DOHH2 (cell line): ENCODE measurements around the gene MUC2.

Source experiments
- H3F3A ChIP-seq: fragments of 200-600 bp; sonication (generic), shearing (Covaris generic); 2 replicates; pipeline ENCODE4 v1.6.0; 2016; ENCODE audit warnings: antibody characterized with exemption, mild to moderate bottlenecking; ENCODE audit not compliant: control insufficient read depth, insufficient read depth
- H3K27ac ChIP-seq: fragments of 200-600 bp; sonication (generic); 2 replicates; pipeline ENCODE4 v1.5.1; 2014; ENCODE audit warnings: low read depth, mild to moderate bottlenecking, low read length, moderate library complexity
- H3K27me3 ChIP-seq: fragments of 200-600 bp; sonication (generic); 2 replicates; pipeline ENCODE4 v1.6.1; 2014; ENCODE audit warnings: mild to moderate bottlenecking, low read length, mixed read lengths; ENCODE audit not compliant: control insufficient read depth
- H3K36me3 ChIP-seq: fragments of 200-600 bp; sonication (generic); 2 replicates; pipeline ENCODE4 v1.6.1; 2014; ENCODE audit warnings: mild to moderate bottlenecking, low read length, moderate library complexity, mixed read lengths; ENCODE audit not compliant: control insufficient read depth
- H3K4me1 ChIP-seq: fragments of 200-600 bp; sonication (generic); 2 replicates; pipeline ENCODE4 v1.6.1; 2014; ENCODE audit warnings: mild to moderate bottlenecking, low read length, mixed read lengths; ENCODE audit not compliant: control insufficient read depth
- H3K4me2 ChIP-seq: fragments of 200-600 bp; sonication (generic); 2 replicates; pipeline ENCODE4 v1.6.0; 2014; ENCODE audit warnings: mild to moderate bottlenecking, low read length, moderate library complexity
- H3K4me3 ChIP-seq: fragments of 200-600 bp; sonication (generic); 2 replicates; pipeline ENCODE4 v1.5.1; 2014; ENCODE audit warnings: mild to moderate bottlenecking, low read length, mixed read lengths
- H3K79me2 ChIP-seq: fragments of 200-600 bp; sonication (generic); 2 replicates; pipeline ENCODE4 v1.6.1; 2014; ENCODE audit warnings: mild to moderate bottlenecking, low read length, mixed read lengths; ENCODE audit not compliant: control insufficient read depth
- H3K9me2 ChIP-seq: fragments of 200-600 bp; sonication (generic); replicated peaks from 2 replicates; pipeline ENCODE4 v1.6.1; 2014; ENCODE audit warnings: mild to moderate bottlenecking, low read length, mixed read lengths; ENCODE audit not compliant: control insufficient read depth
- H3K9me3 ChIP-seq: fragments of 200-600 bp; sonication (generic); 2 replicates; pipeline ENCODE4 v1.6.1; 2014; ENCODE audit warnings: antibody characterized with exemption, low read length, mixed read lengths; ENCODE audit not compliant: control insufficient read depth, insufficient read depth
- H4K20me1 ChIP-seq: fragments of 200-600 bp; sonication (generic); 2 replicates; pipeline ENCODE4 v1.6.0; 2014; ENCODE audit warnings: low read depth, mild to moderate bottlenecking, antibody characterized with exemption, low read length, moderate library complexity; ENCODE audit not compliant: control insufficient read depth, insufficient read depth
- CTCF ChIP-seq: fragments of 200-600 bp; sonication (generic); IDR thresholded peaks from one replicate; pipeline ENCODE4 v1.5.1; 2014; ENCODE audit warnings: antibody characterized with exemption, mild to moderate bottlenecking, low read depth, low read length; ENCODE audit not compliant: poor library complexity, severe bottlenecking
- EZH2phosphoT487 ChIP-seq: fragments of 200-600 bp; sonication (generic); IDR thresholded peaks from 2 replicates; pipeline ENCODE4 v1.6.1; 2017; ENCODE audit warnings: borderline replicate concordance, mild to moderate bottlenecking, antibody characterized with exemption, low read length, moderate library complexity, mixed read lengths

Gene MUC2

GRCh38 chr11:1086171-1087102 lies 11.8 kb downstream of the MUC2 start:
- Histone ChIP-seq H4K20me1 (no peaks in the 10 kb centered on the region), H3K9me3 (peaks cover 17% of the 10 kb centered on the region; the same call in 1 of the 2 replicates), H3K9me2 (no peaks in the 10 kb centered on the region), H3K36me3 (no peaks in the 10 kb centered on the region), H3K79me2 (no peaks in the 10 kb centered on the region), H3K27me3 (no peaks in the 10 kb centered on the region), H3K4me3 (no peak overlapping the region), H3K4me1 (no peaks in the 10 kb centered on the region), H3K4me2 (no peak overlapping the region), H3F3A (no peaks in the 10 kb centered on the region), H3K27ac (no peak overlapping the region)
- TF ChIP-seq CTCF (no peak), EZH2phosphoT487 (no peak)

GRCh38 chr11:1087279-1087960 lies 12.7 kb downstream of the MUC2 start:
- Histone ChIP-seq H3F3A (no peaks in the 10 kb centered on the region), H3K4me2 (no peak overlapping the region), H3K4me3 (no peak overlapping the region), H3K36me3 (no peaks in the 10 kb centered on the region), H3K4me1 (no peaks in the 10 kb centered on the region), H3K27me3 (no peaks in the 10 kb centered on the region), H3K9me2 (no peaks in the 10 kb centered on the region), H3K27ac (no peak overlapping the region), H4K20me1 (no peaks in the 10 kb centered on the region), H3K79me2 (no peaks in the 10 kb centered on the region), H3K9me3 (peaks cover 20% of the 10 kb centered on the region; the same call in 1 of the 2 replicates)
- TF ChIP-seq EZH2phosphoT487 (no peak), CTCF (no peak)

- H3K4me3 ChIP-seq = no peak overlapping the region
- H3K27ac ChIP-seq = no peak overlapping the region
- no peaks in the 10 kb centered on the region for H3K4me1 ChIP-seq
- no peaks in the 10 kb centered on the region for H3K9me2 ChIP-seq
- TF ChIP-seq EZH2phosphoT487 (no peak), CTCF (no peak)
- no peaks in the 10 kb centered on the region for H3K36me3 ChIP-seq
- H3K4me2 ChIP-seq = no peak overlapping the region
- no peaks in the 10 kb centered on the region for H3K27me3 ChIP-seq
- H3K9me3 ChIP-seq = peaks cover 20% of the 10 kb centered on the region; the same call in 1 of the 2 replicates
- H3F3A ChIP-seq = no peaks in the 10 kb centered on the region
- no peaks in the 10 kb centered on the region for H3K79me2 ChIP-seq
- no peaks in the 10 kb centered on the region for H4K20me1 ChIP-seq
These were observed 13.6 kb downstream of the MUC2 start for GRCh38 chr11:1087961-1088926.
